Measurements from ENCODE around the gene RYR2. TPM values are rescaled to one million over a fixed set of nuclear protein-coding genes. Genes with fewer than 3 reads are reported as not detected.
"Not testable (repeated sequence)": the region's sequence is repeated elsewhere in the genome, so short reads cannot be mapped to it uniquely, and the experiment has no call there.

The RYR2 gene
- total RNA-seq, 2 donors from 2014 or later, result 392 to 756 TPM

DNA sequence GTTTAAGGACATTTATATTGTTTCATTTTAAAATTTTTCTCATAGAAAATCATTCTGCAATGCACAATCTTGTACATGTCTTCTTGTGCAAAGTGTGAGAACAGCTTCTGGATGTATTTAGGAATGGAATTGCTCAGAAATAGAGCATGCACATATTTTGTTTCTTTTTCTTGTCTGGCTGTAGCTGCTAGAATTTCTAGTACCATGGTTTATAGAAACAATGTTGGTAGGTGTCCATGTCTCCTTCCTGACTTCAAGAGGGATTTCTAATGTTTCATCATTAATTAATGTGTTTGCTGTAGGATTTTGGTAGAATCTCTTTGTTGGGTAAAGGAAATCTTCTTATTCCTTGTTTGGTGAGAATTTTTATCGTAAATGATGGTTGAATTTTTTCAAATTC, 99.0 kb downstream of the RYR2 start:
- no peak overlapping the region for H3K27ac ChIP-seq
- H3K4me1 ChIP-seq, result peaks cover 0 to 53% of the 10 kb centered on the region in 2 donors
- TF ChIP-seq, protein P1, sequence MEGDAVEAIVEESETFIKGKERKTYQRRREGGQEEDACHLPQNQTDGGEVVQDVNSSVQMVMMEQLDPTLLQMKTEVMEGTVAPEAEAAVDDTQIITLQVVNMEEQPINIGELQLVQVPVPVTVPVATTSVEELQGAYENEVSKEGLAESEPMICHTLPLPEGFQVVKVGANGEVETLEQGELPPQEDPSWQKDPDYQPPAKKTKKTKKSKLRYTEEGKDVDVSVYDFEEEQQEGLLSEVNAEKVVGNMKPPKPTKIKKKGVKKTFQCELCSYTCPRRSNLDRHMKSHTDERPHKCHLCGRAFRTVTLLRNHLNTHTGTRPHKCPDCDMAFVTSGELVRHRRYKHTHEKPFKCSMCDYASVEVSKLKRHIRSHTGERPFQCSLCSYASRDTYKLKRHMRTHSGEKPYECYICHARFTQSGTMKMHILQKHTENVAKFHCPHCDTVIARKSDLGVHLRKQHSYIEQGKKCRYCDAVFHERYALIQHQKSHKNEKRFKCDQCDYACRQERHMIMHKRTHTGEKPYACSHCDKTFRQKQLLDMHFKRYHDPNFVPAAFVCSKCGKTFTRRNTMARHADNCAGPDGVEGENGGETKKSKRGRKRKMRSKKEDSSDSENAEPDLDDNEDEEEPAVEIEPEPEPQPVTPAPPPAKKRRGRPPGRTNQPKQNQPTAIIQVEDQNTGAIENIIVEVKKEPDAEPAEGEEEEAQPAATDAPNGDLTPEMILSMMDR (IDR thresholded peaks at IDR 0.05), result no peak
- H3K9me3 ChIP-seq, result no peaks in the 10 kb centered on the region
- no peak for DNase-seq (ENCODE audit: low spot score)
- H3K36me3 ChIP-seq, result no peaks in the 10 kb centered on the region
- no peaks in the 10 kb centered on the region for H3K27me3 ChIP-seq
- H3K4me3 ChIP-seq, result no peak overlapping the region

- H3K36me3 ChIP-seq, result no peaks in the 10 kb centered on the region
- TF ChIP-seq, protein P1 (IDR thresholded peaks at IDR 0.05), result no peak
- peak overlapping the region in 1 of 2 donors; percentile 25 for H3K27ac ChIP-seq
- no peaks in the 10 kb centered on the region for H3K27me3 ChIP-seq
- peaks cover 0 to 58% of the 10 kb centered on the region in 2 donors for H3K4me1 ChIP-seq
- no peak for DNase-seq (ENCODE audit: low spot score)
- H3K9me3 ChIP-seq, result no peaks in the 10 kb centered on the region
- no peak overlapping the region for H3K4me3 ChIP-seq
Measured at GRCh38 chr1:237141502-237141901, 99.5 kb downstream of the RYR2 start.

- Histone ChIP-seq H3K27me3 (no peaks in the 10 kb centered on the region), H3K4me3 (no peak overlapping the region), H3K9me3 (no peaks in the 10 kb centered on the region), H3K4me1 (peaks cover 0 to 78% of the 10 kb centered on the region in 2 donors), H3K36me3 (no peaks in the 10 kb centered on the region), H3K27ac (peak overlapping the region in 1 of 2 donors; percentile 50)
- DNase-seq (ENCODE audit: low spot score), result no peak
- TF ChIP-seq, protein P1 (IDR thresholded peaks at IDR 0.05), result no peak
Measured at GRCh38 chr1:237145379-237146135, 103.6 kb downstream of the RYR2 start.

GRCh38 chr1:237146241-237146640, 104.3 kb downstream of the RYR2 start:
- Histone ChIP-seq H3K36me3 (no peaks in the 10 kb centered on the region), H3K27me3 (no peaks in the 10 kb centered on the region), H3K4me1 (peaks cover 0 to 78% of the 10 kb centered on the region in 2 donors), H3K4me3 (no peak overlapping the region), H3K27ac (peak overlapping the region; percentile 28 to 50), H3K9me3 (no peaks in the 10 kb centered on the region)
- no peak for DNase-seq (ENCODE audit: low spot score)
- TF ChIP-seq, protein P1 (IDR thresholded peaks at IDR 0.05), result no peak

- H3K27me3 ChIP-seq, result no peaks in the 10 kb centered on the region
- no peak for DNase-seq (ENCODE audit: low spot score)
- H3K27ac ChIP-seq, result no peak overlapping the region
- no peak overlapping the region for H3K4me3 ChIP-seq
- H3K9me3 ChIP-seq, result no peaks in the 10 kb centered on the region
- peaks cover 0 to 57% of the 10 kb centered on the region in 2 donors for H3K4me1 ChIP-seq
- no peaks in the 10 kb centered on the region for H3K36me3 ChIP-seq
- TF ChIP-seq, protein P1 (IDR thresholded peaks at IDR 0.05), result no peak
Measured at GRCh38 chr1:237149857-237150256, 107.9 kb downstream of the RYR2 start.

- H3K27me3 ChIP-seq; H3K9me3 ChIP-seq; H3K36me3 ChIP-seq; H3K4me3 ChIP-seq; DNase-seq (ENCODE audit: low spot score); H3K27ac ChIP-seq: not testable (repeated sequence)
- peaks cover 0 to 51% of the 10 kb centered on the region in 2 donors for H3K4me1 ChIP-seq
Measured at GRCh38 chr1:237151979-237152378, 110.0 kb downstream of the RYR2 start.
